ENCODE results near the gene SRRT.

Gene SRRT

GRCh38 chr7:100882785-100883526 lies 8.1 kb downstream of the SRRT start:
- DNase-seq = no peak

GRCh38 chr7:100884736-100885439 lies 10.0 kb downstream of the SRRT start:
- no peak for DNase-seq

GRCh38 chr7:100885440-100886141 lies 10.7 kb downstream of the SRRT start:
- no peak for DNase-seq

- DNase-seq = no peak
Measured at GRCh38 chr7:100886142-100886935, 11.4 kb downstream of the SRRT start.

- no peak for DNase-seq
Measured at GRCh38 chr7:100886936-100887515, 12.1 kb downstream of the SRRT start.

GRCh38 chr7:100887516-100888290 lies 12.8 kb downstream of the SRRT start:
- DNase-seq = no peak

- no peak for DNase-seq
Measured at GRCh38 chr7:100888291-100888987, 13.5 kb downstream of the SRRT start.

GRCh38 chr7:100888988-100889750 lies 14.3 kb downstream of the SRRT start, which contains the start of gene UFSP1:
Gene UFSP1 (minus strand): TSS chr7:100889715. CDS start chr7:100889271, 444 bp downstream.
- no peak for DNase-seq

- DNase-seq = no peak
Measured at GRCh38 chr7:100890653-100891567, 16.0 kb downstream of the SRRT start.

GRCh38 chr7:100891568-100892247 lies 16.8 kb downstream of the SRRT start:
- DNase-seq = no peak

GRCh38 chr7:100892364-100893317 lies 17.7 kb downstream of the SRRT start:
- DNase-seq = no peak

- DNase-seq = no peak
Measured at GRCh38 chr7:100893318-100893895, 18.5 kb downstream of the SRRT start.

- no peak for DNase-seq
Measured at GRCh38 chr7:100893910-100894721, 19.2 kb downstream of the SRRT start.

- DNase-seq = peak in 1 of 2 experiments; percentile 60
Measured at GRCh38 chr7:100894860-100895700, 20.2 kb downstream of the SRRT start.

GRCh38 chr7:100895701-100895955 lies 20.7 kb downstream of the SRRT start, which contains the start of gene ACHE:
Gene ACHE (minus strand): TSS chr7:100895888. CDS start chr7:100894232, 1,656 bp downstream.
- DNase-seq = no peak

Measured in NCI-H524 (cell line).